Pancreas (tissue), 10 donors: Measurements from ENCODE around the gene TTC39B. TPM values are rescaled to one million over a fixed set of nuclear protein-coding genes. Genes with fewer than 3 reads are reported as not detected.
"Not testable (repeated sequence)": the region's sequence is repeated elsewhere in the genome, so short reads cannot be mapped to it uniquely, and the experiment has no call there.

Experiments
- ATAC-seq, 4 donors: fragments of 200-7000 bp; cut with Tn5 transposase; one replicate each; pipeline versions ENCODE4 v1.8.0 to v1.9.1; 2020; ENCODE audit warnings: mild to moderate bottlenecking in 4 of 4, moderate library complexity in 4 of 4
- DNase-seq, 6 donors: peaks; one replicate each; pipeline ENCODE4 v3.0.0-alpha.2; 2020
- FAIRE-seq: peaks from 2 replicates; lab custom pipeline; 2012; peaks lifted over from hg19 to GRCh38; lab: Jason Lieb, UNC
- H3K27ac ChIP-seq, 4 donors: fragments of 200-600 bp; sonication (generic); 1 replicate in 3 of 4; 2 replicates in 1 of 4; pipeline versions ENCODE4 v1.5.0 to v1.8.0; 2020
- H3K27me3 ChIP-seq, 4 donors: fragments of 200-600 bp; one replicate each; pipeline ENCODE4 v1.8.0; 2021
- H3K36me3 ChIP-seq, 3 donors: fragments of 200-600 bp; sonication (generic) in 1 of 3; one replicate each; pipeline versions ENCODE4 v1.5.0 to v1.8.0; 2020 to 2021
- H3K4me1 ChIP-seq, 3 donors: fragments of 200-600 bp; one replicate each; pipeline ENCODE4 v1.8.0; 2021
- H3K4me3 ChIP-seq, 4 donors: fragments of 200-600 bp; sonication (generic) in 2 of 4; one replicate each; pipeline versions ENCODE4 v1.5.0 to v1.8.0; 2020 to 2021
- H3K9me3 ChIP-seq, 4 donors: fragments of 200-600 bp; one replicate each; pipeline ENCODE4 v1.8.0; 2021
- CTCF ChIP-seq, 4 donors: fragments of 200-600 bp; sonication (generic) in 3 of 4; IDR thresholded peaks; one replicate each; pipeline versions ENCODE4 v1.5.0 to v1.8.0; 2021; ENCODE audit warnings: antibody characterized with exemption in 4 of 4
- WGBS, 2 donors: extraction: QIAGEN DNeasy Blood & Tissue Kit; methylation state at CpG; one replicate each; pipeline ENCODE4 v1.1.7; 2013; 5-methylcytosine and 5-hydroxymethylcytosine counted together
- intact Hi-C, 3 donors: fragments of 100-400 bp; cut with DNase I; formaldehyde crosslinking; loops; one replicate each; pipeline versions ENCODE4 v1.11.1 to v1.14.2; 2022
- polyA plus RNA-seq, 2 donors: library from polyadenylated mRNA; stranded (reverse); fragments of 200-250 nt; gene quantifications; one replicate each; pipeline ENCODE4 v1.2.3, GENCODE V29; 2013
- total RNA-seq, 6 donors: library from RNA; stranded (reverse); fragmentation: NEBNext Ultra II Directional in 4 of 6; extraction: Animal tissue kit (Norgen Biotek cat#: 25700) in 4 of 6; gene quantifications; one replicate each; pipeline versions ENCODE4 v1.2.1 to v1.2.4, GENCODE V29; 2021 to 2023
- donor health status: healthy with polysubstance abuse.
- donor health status: DM: no; HTN: no; CAD: no; lungs with moderate emphysema.
- donor health status: DM: no; HTN: no; CAD: no.
- donor health status: control.
- donor health status: control.
- donor health status: Bipolar disorder and iron deficiency.
- donor health status: DM: yes; HTN: yes; CAD: no.
- donor health status: DM: no; HTN: no; CAD: no.
- donor health status: DM: no; HTN: no; CAD: no.
- donor health status: DM: yes; HTN: yes; CAD: no.

TTC39B gene
- total and polyA plus RNA-seq, 8 donors, result 1.5 to 12.1 (median 5.1) TPM

- H3K4me1 ChIP-seq, result no peaks in the 10 kb centered on the region
- no peaks in the 10 kb centered on the region for H3K27me3 ChIP-seq
- no peak for DNase-seq
- no peak overlapping the region for H3K4me3 ChIP-seq
- FAIRE-seq, result no peak
- H3K27ac ChIP-seq, result no peak overlapping the region
- WGBS, 2 donors, result 93 to 96% methylated on average over 1 of the region's 1 CpG
- no peak for TF ChIP-seq CTCF (IDR thresholded peaks at IDR 0.05)
- no peaks in the 10 kb centered on the region for H3K36me3 ChIP-seq
- intact Hi-C loops, result no loop called here
- ATAC-seq, result no peak
- H3K9me3 ChIP-seq, result no peaks in the 10 kb centered on the region
Measured at GRCh38 chr9:15243081-15243480, 63.9 kb downstream of the TTC39B start.

DNA sequence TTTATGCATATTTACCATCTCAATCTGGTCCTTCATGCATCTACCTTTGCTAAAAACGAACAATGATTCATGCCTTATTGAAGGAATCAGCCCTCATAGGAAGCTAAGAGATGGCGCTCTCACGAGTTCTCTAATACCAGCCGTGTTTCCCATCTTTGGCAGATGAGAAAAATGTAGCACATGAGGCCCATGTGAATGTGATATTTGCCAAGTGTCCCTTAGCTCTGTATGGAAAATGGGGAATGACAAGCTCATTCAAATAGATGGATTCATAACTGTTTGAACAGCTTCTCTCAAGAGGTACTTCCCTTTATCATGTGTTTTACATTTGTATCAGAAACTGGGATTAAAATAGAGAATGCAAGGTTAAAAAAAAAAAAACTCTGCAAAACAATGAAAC lies 66.1 kb downstream of the TTC39B start:
- Histone ChIP-seq H3K27me3 (no peaks in the 10 kb centered on the region), H3K27ac (no peak overlapping the region), H3K4me1 (no peaks in the 10 kb centered on the region), H3K9me3 (no peaks in the 10 kb centered on the region), H3K36me3 (no peaks in the 10 kb centered on the region), H3K4me3 (no peak overlapping the region)
- FAIRE-seq, result no peak
- no peak for DNase-seq
- intact Hi-C loops, result no loop called here
- TF ChIP-seq CTCF (IDR thresholded peaks at IDR 0.05), result no peak
- ATAC-seq, result no peak
- WGBS, 2 donors, result 90% methylated on average over 4 of the region's 4 CpGs

- Histone ChIP-seq H3K9me3 (no peaks in the 10 kb centered on the region), H3K4me1 (no peaks in the 10 kb centered on the region), H3K27me3 (no peaks in the 10 kb centered on the region), H3K27ac (no peak overlapping the region), H3K4me3 (no peak overlapping the region), H3K36me3 (no peaks in the 10 kb centered on the region)
- 61 to 90% methylated on average over 2 of the region's 2 CpGs for WGBS, 2 donors
- FAIRE-seq (no peak), DNase-seq (no peak), ATAC-seq (no peak)
- intact Hi-C loops, result no loop called here
- TF ChIP-seq CTCF (IDR thresholded peaks at IDR 0.05), result no peak
Measured at GRCh38 chr9:15239816-15240215, 67.2 kb downstream of the TTC39B start.

- H3K27me3 ChIP-seq, result no peaks in the 10 kb centered on the region
- no peak for DNase-seq
- TF ChIP-seq CTCF (IDR thresholded peaks at IDR 0.05), result no peak
- WGBS, 2 donors, result 90 to 93% methylated on average over 5 of the region's 5 CpGs
- no peak overlapping the region for H3K27ac ChIP-seq
- no peak for ATAC-seq
- intact Hi-C loops, result no loop called here
- no peaks in the 10 kb centered on the region for H3K36me3 ChIP-seq
- H3K4me1 ChIP-seq, result no peaks in the 10 kb centered on the region
- no peak overlapping the region for H3K4me3 ChIP-seq
- no peaks in the 10 kb centered on the region for H3K9me3 ChIP-seq
- no peak for FAIRE-seq
Measured at GRCh38 chr9:15238646-15239045, 68.4 kb downstream of the TTC39B start.

- H3K4me3 ChIP-seq, result no peak overlapping the region
- H3K36me3 ChIP-seq, result no peaks in the 10 kb centered on the region
- H3K9me3 ChIP-seq, result no peaks in the 10 kb centered on the region
- WGBS, 2 donors, result 93 to 97% methylated on average over 2 of the region's 2 CpGs
- no peak for FAIRE-seq
- no peaks in the 10 kb centered on the region for H3K4me1 ChIP-seq
- no peak overlapping the region for H3K27ac ChIP-seq
- intact Hi-C loops, result no loop called here
- H3K27me3 ChIP-seq, result no peaks in the 10 kb centered on the region
- TF ChIP-seq CTCF (IDR thresholded peaks at IDR 0.05), result no peak
- no peak for ATAC-seq
- DNase-seq, result no peak
Measured at GRCh38 chr9:15235658-15236057, 71.4 kb downstream of the TTC39B start.

DNA sequence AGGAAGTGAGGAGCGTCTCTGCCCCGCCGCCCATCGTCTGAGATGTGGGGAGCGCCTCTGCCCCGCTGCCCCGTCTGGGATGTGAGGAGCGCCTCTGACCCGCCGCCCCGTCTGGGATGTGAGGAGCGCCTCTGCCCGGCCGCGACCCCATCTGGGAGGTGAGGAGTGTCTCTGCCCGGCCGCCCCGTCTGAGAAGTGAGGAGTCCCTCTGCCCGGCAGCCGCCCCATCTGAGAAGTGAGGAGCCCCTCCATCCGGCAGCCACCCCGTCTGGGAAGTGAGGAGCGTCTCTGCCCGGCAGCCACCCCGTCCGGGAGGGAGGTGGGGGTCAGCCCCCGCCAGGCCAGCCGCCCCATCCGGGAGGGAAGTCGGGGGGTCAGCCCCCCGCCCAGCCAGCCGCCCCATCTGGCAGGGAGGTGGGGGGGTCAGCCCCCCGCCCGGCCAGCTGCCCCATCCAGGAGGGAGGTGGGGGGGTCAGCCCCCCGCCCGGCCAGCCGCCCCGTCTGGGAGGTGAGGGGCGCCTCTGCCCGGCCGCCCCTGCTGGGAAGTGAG lies 73.0 kb downstream of the TTC39B start:
- H3K4me3 ChIP-seq, H3K4me1 ChIP-seq, H3K9me3 ChIP-seq, H3K27ac ChIP-seq, FAIRE-seq, H3K36me3 ChIP-seq, intact Hi-C loops, ATAC-seq, H3K27me3 ChIP-seq: not testable (repeated sequence)
- WGBS, 2 donors, result 95 to 96% methylated on average over 18 to 36 of the region's 41 CpGs
- DNase-seq, result peak in 1 of 6 donors; percentile 36

DNA sequence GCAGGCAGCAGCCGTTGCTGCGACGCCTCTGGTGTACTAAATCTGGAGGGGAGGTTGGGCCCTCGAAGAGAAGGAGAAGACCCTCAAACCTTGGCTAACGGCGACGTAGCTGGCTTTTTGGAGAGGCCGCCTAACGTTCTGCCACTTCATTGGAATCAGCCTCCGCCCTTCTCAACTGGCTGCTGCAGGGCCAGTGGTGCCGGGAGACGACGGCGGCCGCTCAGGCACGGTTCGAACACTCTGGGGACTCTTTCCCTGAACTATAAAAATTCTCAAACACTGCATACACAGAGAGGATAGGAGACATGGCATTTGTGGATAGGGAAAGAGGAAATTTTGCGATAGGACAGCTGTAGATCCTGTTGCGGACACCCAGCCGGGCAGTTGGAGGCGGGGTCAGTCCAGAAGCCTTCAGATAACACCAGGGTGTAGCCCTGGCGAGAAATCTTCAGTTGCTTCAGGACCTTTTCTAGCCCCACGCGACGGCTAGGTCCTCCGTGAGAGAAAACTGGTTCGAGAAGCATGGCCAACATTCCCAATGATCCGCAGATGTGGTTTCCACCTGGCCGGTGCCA lies 74.2 kb downstream of the TTC39B start:
- H3K27ac ChIP-seq, FAIRE-seq, intact Hi-C loops, H3K27me3 ChIP-seq, H3K36me3 ChIP-seq, DNase-seq, H3K4me3 ChIP-seq, ATAC-seq, H3K9me3 ChIP-seq, H3K4me1 ChIP-seq: not testable (repeated sequence)
- 96 to 97% methylated on average over 27 to 29 of the region's 29 CpGs for WGBS, 2 donors
